KMS-11 (cell line): Measurements from ENCODE around the gene PHLDB1.

Experiments
- H2AFZ ChIP-seq: fragments of 200-600 bp; sonication (generic); 2 replicates; pipeline ENCODE4 v1.6.1; 2016; ENCODE audit warnings: antibody characterized with exemption, mixed run types, low read depth
- H3K27ac ChIP-seq: fragments of 200-600 bp; sonication (generic); 2 replicates; pipeline ENCODE4 v1.6.1; 2016; ENCODE audit warnings: mild to moderate bottlenecking, mixed run types
- H3K27me3 ChIP-seq: fragments of 200-600 bp; sonication (generic); 2 replicates; pipeline ENCODE4 v1.6.1; 2017; ENCODE audit warnings: mild to moderate bottlenecking, low read depth, mixed run types, moderate library complexity; ENCODE audit not compliant: insufficient read depth
- H3K36me3 ChIP-seq: fragments of 200-600 bp; sonication (generic); 2 replicates; pipeline ENCODE4 v1.6.1; 2017; ENCODE audit warnings: mild to moderate bottlenecking, mixed run types; ENCODE audit not compliant: insufficient read depth
- H3K4me1 ChIP-seq: fragments of 200-600 bp; sonication (generic); 2 replicates; pipeline ENCODE4 v1.6.1; 2016; ENCODE audit warnings: mild to moderate bottlenecking, low read depth, mixed run types; ENCODE audit not compliant: poor library complexity, severe bottlenecking
- H3K4me2 ChIP-seq: fragments of 200-600 bp; sonication (generic); 2 replicates; pipeline ENCODE4 v1.7.0; 2016; ENCODE audit warnings: mild to moderate bottlenecking, mixed run types
- H3K4me3 ChIP-seq: fragments of 200-600 bp; sonication (generic); IDR thresholded peaks from 2 replicates; pipeline ENCODE4 v1.6.1; 2017; ENCODE audit warnings: low read depth, low read length, mixed read lengths; ENCODE audit not compliant: insufficient read depth
- H3K79me2 ChIP-seq: fragments of 200-600 bp; sonication (generic); 2 replicates; pipeline ENCODE4 v1.6.1; 2016; ENCODE audit warnings: low read depth, mixed run types; ENCODE audit not compliant: insufficient read depth
- H3K9ac ChIP-seq: fragments of 200-600 bp; sonication (generic); 2 replicates; pipeline ENCODE4 v1.6.1; 2016; ENCODE audit warnings: mild to moderate bottlenecking, mixed run types
- H4K20me1 ChIP-seq: fragments of 200-600 bp; sonication (generic); 2 replicates; pipeline ENCODE4 v1.6.1; 2016; ENCODE audit warnings: mild to moderate bottlenecking, mixed run types; ENCODE audit not compliant: insufficient read depth
- TF ChIP-seq, protein P1 (sequence below): fragments of 200-600 bp; sonication (generic); conservative IDR thresholded peaks from 2 replicates; pipeline ENCODE4 v1.6.1; 2017; ENCODE audit warnings: low read depth, mild to moderate bottlenecking, antibody characterized with exemption, low read length, moderate library complexity, mixed read lengths

Gene PHLDB1

DNA sequence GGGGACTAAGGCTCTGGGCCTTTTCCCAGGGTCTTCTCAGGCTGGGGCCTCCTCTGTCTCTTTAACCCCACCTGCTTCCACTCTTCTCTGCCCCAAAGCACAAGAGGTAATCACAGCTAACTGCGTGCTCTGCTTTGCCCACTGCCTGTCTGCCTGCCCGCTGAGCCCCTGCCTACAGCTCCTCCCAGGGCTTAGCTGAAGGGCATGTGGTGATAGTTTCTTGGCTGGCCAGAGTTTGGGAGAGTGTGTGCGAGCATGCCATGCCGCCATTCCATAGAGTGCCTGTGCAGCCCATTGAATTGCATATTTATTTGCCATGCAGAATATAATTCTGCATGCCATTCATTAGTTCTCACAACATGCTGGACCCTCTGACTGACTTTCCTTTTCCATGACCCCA, 32.5 kb downstream of the PHLDB1 start:
- H3K9ac ChIP-seq = no peak overlapping the region
- no peaks in the 10 kb centered on the region for H3K36me3 ChIP-seq

DNA sequence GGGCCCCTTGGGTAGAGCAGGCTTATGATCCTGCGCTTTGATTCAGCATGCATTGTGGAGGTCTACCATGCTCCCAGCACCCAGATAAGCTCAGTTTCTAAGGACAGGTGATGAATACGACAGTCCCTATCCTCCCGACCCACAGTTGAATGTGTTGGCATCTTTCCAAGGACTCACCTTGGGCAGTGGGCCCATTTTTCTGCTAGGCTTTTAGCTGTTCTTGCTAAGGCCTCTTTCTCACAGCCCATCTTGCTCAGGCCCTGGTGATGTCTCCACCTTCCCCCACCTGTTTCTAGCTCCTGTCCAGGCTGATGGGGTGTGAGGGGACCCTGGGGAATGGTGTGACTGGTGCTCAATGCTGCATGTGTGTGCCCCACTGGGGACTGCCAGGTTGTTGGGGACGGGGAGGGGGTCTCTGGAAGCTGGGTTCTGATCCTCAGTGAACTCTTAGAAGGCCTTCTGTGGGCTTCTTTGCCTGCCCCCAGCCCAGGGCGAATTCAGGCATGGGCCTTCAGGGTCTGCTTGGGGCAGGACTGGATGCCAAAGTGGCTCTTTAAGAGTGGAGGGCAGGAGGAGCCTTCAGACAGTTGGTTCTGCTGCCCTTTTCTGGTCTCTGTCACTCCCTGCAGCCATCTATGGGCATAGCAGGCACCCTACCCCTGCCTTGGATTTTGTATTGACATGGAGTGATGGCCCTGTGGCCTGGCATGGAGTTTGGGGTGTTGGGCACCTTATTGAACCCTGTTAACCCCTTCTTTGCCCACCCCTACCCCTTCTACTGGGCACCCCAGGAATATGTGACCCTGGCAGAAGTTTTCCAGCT, 33.1 kb downstream of the PHLDB1 start:
- Histone ChIP-seq H3K4me1 (peaks cover 23% of the 10 kb centered on the region), H4K20me1 (no peaks in the 10 kb centered on the region), H2AFZ (no peak overlapping the region), H3K27ac (no peak overlapping the region), H3K9ac (no peak overlapping the region), H3K27me3 (no peaks in the 10 kb centered on the region), H3K36me3 (no peaks in the 10 kb centered on the region), H3K79me2 (no peaks in the 10 kb centered on the region), H3K4me2 (no peak overlapping the region), H3K4me3 (no peak overlapping the region)
- TF ChIP-seq, protein P1, sequence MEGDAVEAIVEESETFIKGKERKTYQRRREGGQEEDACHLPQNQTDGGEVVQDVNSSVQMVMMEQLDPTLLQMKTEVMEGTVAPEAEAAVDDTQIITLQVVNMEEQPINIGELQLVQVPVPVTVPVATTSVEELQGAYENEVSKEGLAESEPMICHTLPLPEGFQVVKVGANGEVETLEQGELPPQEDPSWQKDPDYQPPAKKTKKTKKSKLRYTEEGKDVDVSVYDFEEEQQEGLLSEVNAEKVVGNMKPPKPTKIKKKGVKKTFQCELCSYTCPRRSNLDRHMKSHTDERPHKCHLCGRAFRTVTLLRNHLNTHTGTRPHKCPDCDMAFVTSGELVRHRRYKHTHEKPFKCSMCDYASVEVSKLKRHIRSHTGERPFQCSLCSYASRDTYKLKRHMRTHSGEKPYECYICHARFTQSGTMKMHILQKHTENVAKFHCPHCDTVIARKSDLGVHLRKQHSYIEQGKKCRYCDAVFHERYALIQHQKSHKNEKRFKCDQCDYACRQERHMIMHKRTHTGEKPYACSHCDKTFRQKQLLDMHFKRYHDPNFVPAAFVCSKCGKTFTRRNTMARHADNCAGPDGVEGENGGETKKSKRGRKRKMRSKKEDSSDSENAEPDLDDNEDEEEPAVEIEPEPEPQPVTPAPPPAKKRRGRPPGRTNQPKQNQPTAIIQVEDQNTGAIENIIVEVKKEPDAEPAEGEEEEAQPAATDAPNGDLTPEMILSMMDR = no peak

More for the DNA sequence above, 32.5 kb downstream of the PHLDB1 start:
- Histone ChIP-seq H3K27ac (no peak overlapping the region), H4K20me1 (no peaks in the 10 kb centered on the region), H3K79me2 (no peaks in the 10 kb centered on the region), H3K4me2 (no peak overlapping the region), H2AFZ (no peak overlapping the region), H3K4me3 (no peak overlapping the region), H3K27me3 (no peaks in the 10 kb centered on the region), H3K4me1 (peaks cover 23% of the 10 kb centered on the region)
- TF ChIP-seq, protein P1 = no peak

- Histone ChIP-seq H3K4me3 (no peak overlapping the region), H3K36me3 (no peaks in the 10 kb centered on the region), H4K20me1 (no peaks in the 10 kb centered on the region), H3K27me3 (no peaks in the 10 kb centered on the region), H3K27ac (no peak overlapping the region; the same call in 1 of the 2 replicates), H3K79me2 (no peaks in the 10 kb centered on the region), H3K4me1 (peaks cover 23% of the 10 kb centered on the region), H3K9ac (no peak overlapping the region), H2AFZ (peak overlapping the region; percentile 47; the same call in 1 of the 2 replicates), H3K4me2 (peak overlapping the region; percentile 54)
- TF ChIP-seq, protein P1 = no peak
Measured at GRCh38 chr11:118641397-118642019, 34.1 kb downstream of the PHLDB1 start.

- Histone ChIP-seq H2AFZ (no peak overlapping the region), H3K4me1 (peaks cover 23% of the 10 kb centered on the region), H3K79me2 (no peaks in the 10 kb centered on the region), H4K20me1 (no peaks in the 10 kb centered on the region), H3K36me3 (no peaks in the 10 kb centered on the region), H3K27me3 (no peaks in the 10 kb centered on the region), H3K4me3 (no peak overlapping the region), H3K9ac (no peak overlapping the region), H3K27ac (no peak overlapping the region), H3K4me2 (no peak overlapping the region)
- TF ChIP-seq, protein P1 = no peak
Measured at GRCh38 chr11:118643142-118643994, 36.0 kb downstream of the PHLDB1 start.
